Ovary (tissue), 9 donors: ENCODE data around the gene ANKRD18A. TPM values are rescaled to one million over a fixed set of nuclear protein-coding genes. Genes with fewer than 3 reads are reported as not detected.

Source experiments
- DNase-seq, 5 donors: peaks; one replicate each; pipeline ENCODE4 v3.0.0-alpha.2; 2019 to 2020
- H3K27ac ChIP-seq, 2 donors: fragments of 200-600 bp; one replicate each; pipeline versions ENCODE4 v1.5.1 to v1.8.0; 2019 to 2022
- H3K27me3 ChIP-seq: fragments of 200-600 bp; one replicate; pipeline ENCODE4 v1.8.0; 2022
- H3K36me3 ChIP-seq: fragments of 200-600 bp; sonication (generic); one replicate; pipeline ENCODE4 v1.5.1; 2019
- H3K4me1 ChIP-seq: one replicate; pipeline ENCODE4 v1.8.1; 2013; ENCODE audit warnings: mild to moderate bottlenecking, moderate library complexity; ENCODE audit not compliant: insufficient read depth
- H3K4me3 ChIP-seq: fragments of 200-600 bp; sonication (generic); one replicate; pipeline ENCODE4 v1.5.1; 2017
- H3K9me3 ChIP-seq, 2 donors: fragments of 200-600 bp in 1 of 2; sonication (generic) in 1 of 2; one replicate each; pipeline versions ENCODE4 v1.5.1 to v1.8.1; 2013 to 2019; ENCODE audit warnings: mild to moderate bottlenecking in 1 of 2, moderate library complexity in 1 of 2
- CTCF ChIP-seq, 3 donors: fragments of 450-650 bp in 2 of 3; fragments of 200-600 bp in 1 of 3; IDR thresholded peaks; one replicate each; pipeline versions ENCODE4 v1.5.1 to v1.8.0; 2016 to 2022; ENCODE audit warnings: antibody characterized with exemption in 3 of 3, mild to moderate bottlenecking in 1 of 3
- EP300 ChIP-seq: sonication (generic); formaldehyde crosslinking; IDR thresholded peaks from one replicate; pipeline ENCODE4 v1.6.1; 2017; ENCODE audit warnings: antibody characterized with exemption
- POLR2A ChIP-seq: fragments of 450-650 bp; IDR thresholded peaks from one replicate; pipeline ENCODE4 v1.6.1; 2017; ENCODE audit warnings: antibody characterized with exemption, mild to moderate bottlenecking, moderate library complexity
- WGBS, 3 donors: extraction: QIAGEN DNeasy Blood & Tissue Kit in 1 of 3; methylation state at CpG; one replicate each; pipeline versions ENCODE4 v1.1.5 to v1.1.7; 2013 to 2017; 5-methylcytosine and 5-hydroxymethylcytosine counted together
- intact Hi-C, 4 donors: fragments of 100-400 bp; cut with DNase I; formaldehyde crosslinking; loops; one replicate each; pipeline versions ENCODE4 v1.11.0 to v1.15.1; 2022 to 2023
- polyA plus RNA-seq, 2 donors: library from polyadenylated mRNA; stranded (reverse); fragments of 200-250 nt in 1 of 2; fragments of 350-450 nt in 1 of 2; fragmentation: Illumina TruSeq in 1 of 2; extraction: RNeasy Lipid Tissue Mini Kit (QIAGEN cat#74804) in 1 of 2; gene quantifications; one replicate each; pipeline ENCODE4 v1.2.3, GENCODE V29; 2013 to 2014
- total RNA-seq, 7 donors: library from RNA; depleted of rRNA in 2 of 7; stranded (reverse); fragments of >200 nt in 2 of 7; fragmentation: NEBNext Ultra II Directional in 3 of 7; extraction: Animal tissue kit (Norgen Biotek cat#: 25700) in 3 of 7; gene quantifications; one replicate each; pipeline versions ENCODE4 v1.1.0 to v1.2.4, GENCODE V29; 2016 to 2023
- donor health status: DM: no; HTN: no; CAD: no; lungs with moderate emphysema.
- donor health status: DM: no; HTN: no; CAD: no.
- donor health status: Bipolar disorder and iron deficiency.
- donor health status: DM: yes; HTN: yes; CAD: no.
- donor health status: DM: no; HTN: no; CAD: no.
- donor health status: DM: yes; HTN: yes; CAD: no.

Gene ANKRD18A
- total and polyA plus RNA-seq, 9 donors = 0.06 to 2.3 (median 0.37) TPM; not detected in 1

GRCh38 chr9:38638881-38639576 lies 18.6 kb upstream of the ANKRD18A start:
- H3K27me3 ChIP-seq = no peaks in the 10 kb centered on the region
- intact Hi-C loops = no loop called here

GRCh38 chr9:38634315-38634714 lies 13.9 kb upstream of the ANKRD18A start:
- no peak overlapping the region for H3K27ac ChIP-seq
- intact Hi-C loops = no loop called here
- no peaks in the 10 kb centered on the region for H3K4me1 ChIP-seq
- H3K4me3 ChIP-seq = no peak overlapping the region
- no peak for TF ChIP-seq POLR2A
- no peak for DNase-seq
- WGBS, 3 donors = 61 to 66% (median 66%) methylated on average over 3 of the region's 3 CpGs
- no peaks in the 10 kb centered on the region for H3K36me3 ChIP-seq
- no peaks in the 10 kb centered on the region for H3K27me3 ChIP-seq
- H3K9me3 ChIP-seq = no peaks in the 10 kb centered on the region

More at GRCh38 chr9:38638881-38639576, 18.6 kb upstream of the ANKRD18A start:
- no peak overlapping the region for H3K27ac ChIP-seq
- H3K36me3 ChIP-seq = no peaks in the 10 kb centered on the region
- DNase-seq = no peak
- no peaks in the 10 kb centered on the region for H3K9me3 ChIP-seq
- TF ChIP-seq CTCF (IDR thresholded peaks at IDR 0.05) (no peak), POLR2A (no peak), EP300 (no peak)
- H3K4me3 ChIP-seq = no peak overlapping the region
- WGBS, 3 donors = 87 to 92% (median 88%) methylated on average over 6 of the region's 6 CpGs
- H3K4me1 ChIP-seq = no peaks in the 10 kb centered on the region

DNA sequence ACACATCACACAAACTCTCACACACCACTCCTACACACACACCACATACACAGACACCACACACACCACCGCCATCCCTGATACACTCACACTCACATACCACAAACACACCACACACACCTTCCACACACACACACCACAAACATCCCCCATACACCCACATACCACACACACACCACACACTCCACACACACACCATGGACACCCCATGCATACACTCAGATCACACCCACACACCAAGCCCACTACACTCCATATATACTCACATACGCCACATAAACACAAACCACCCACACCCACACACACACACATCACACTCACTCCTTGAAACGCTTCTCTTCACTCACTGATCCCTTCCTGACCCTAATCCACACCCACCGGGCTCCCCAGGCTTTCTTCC lies 9.1 kb upstream of the ANKRD18A start:
- Histone ChIP-seq H3K4me1 (no peaks in the 10 kb centered on the region), H3K27ac (no peak overlapping the region), H3K4me3 (no peak overlapping the region), H3K27me3 (no peaks in the 10 kb centered on the region), H3K36me3 (no peaks in the 10 kb centered on the region), H3K9me3 (no peaks in the 10 kb centered on the region)
- no peak for TF ChIP-seq CTCF (IDR thresholded peaks at IDR 0.05)
- TF ChIP-seq EP300 = no peak
- TF ChIP-seq POLR2A = no peak
- intact Hi-C loops = no loop called here
- DNase-seq = no peak
- 87 to 91% (median 90%) methylated on average over 4 of the region's 4 CpGs for WGBS, 3 donors

DNA sequence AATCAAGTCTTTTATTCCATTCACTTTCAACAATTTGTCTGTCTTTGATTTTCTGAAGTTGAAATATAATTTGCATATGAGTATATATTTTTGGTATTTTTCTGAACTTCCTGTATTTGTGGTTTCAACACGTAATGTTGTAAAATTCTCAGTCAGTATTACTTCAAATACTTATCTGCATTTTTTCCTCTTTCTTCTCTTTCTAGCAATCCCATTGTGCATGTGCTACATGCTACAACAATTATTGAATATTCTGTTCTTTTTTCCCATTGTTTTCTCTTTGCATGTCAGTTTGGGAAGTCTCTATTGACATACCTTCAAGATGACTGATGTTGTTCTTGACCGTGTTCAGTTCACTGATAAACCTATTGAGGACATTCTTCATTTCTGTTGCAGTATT lies 5.6 kb upstream of the ANKRD18A start:
- intact Hi-C loops = no loop called here
- no peak for DNase-seq

More for the DNA sequence above, 5.6 kb upstream of the ANKRD18A start:
- no peaks in the 10 kb centered on the region for H3K9me3 ChIP-seq
- H3K27me3 ChIP-seq = peaks cover 1% of the 10 kb centered on the region
- H3K4me3 ChIP-seq = no peak overlapping the region
- WGBS, 3 donors = 67 to 82% (median 70%) methylated on average over 2 of the region's 2 CpGs
- H3K4me1 ChIP-seq = peaks cover 3% of the 10 kb centered on the region
- no peaks in the 10 kb centered on the region for H3K36me3 ChIP-seq
- TF ChIP-seq POLR2A (no peak), CTCF (IDR thresholded peaks at IDR 0.05) (no peak), EP300 (no peak)
- no peak overlapping the region for H3K27ac ChIP-seq
